Psoas muscle (tissue), 8 donors: ENCODE measurements around the gene SIGMAR1. TPM values are rescaled to one million over a fixed set of nuclear protein-coding genes. Genes with fewer than 3 reads are reported as not detected.

Experiments
- ATAC-seq, 4 donors: fragments of 200-7000 bp; cut with Tn5 transposase; one replicate each; pipeline ENCODE4 v1.9.1; 2020; ENCODE audit warnings: moderate library complexity in 3 of 4, mild to moderate bottlenecking in 2 of 4
- DNase-seq, 2 donors: peaks; one replicate each; pipeline ENCODE4 v3.0.0-alpha.2; 2020
- H3K27ac ChIP-seq: fragments of 200-600 bp; one replicate; pipeline ENCODE4 v1.8.0; 2022
- H3K27me3 ChIP-seq, 3 donors: fragments of 200-600 bp in 1 of 3; one replicate each; pipeline versions ENCODE4 v1.6.1 to v1.8.0; 2013 to 2022; ENCODE audit warnings: low read length in 2 of 3, mild to moderate bottlenecking in 2 of 3, moderate library complexity in 1 of 3; ENCODE audit not compliant: insufficient read depth in 3 of 3
- H3K36me3 ChIP-seq, 2 donors: fragments of 200-600 bp in 1 of 2; one replicate each; pipeline versions ENCODE4 v1.6.1 to v1.8.0; 2013 to 2022; ENCODE audit warnings: low read depth in 1 of 2, mild to moderate bottlenecking in 1 of 2, moderate library complexity in 1 of 2; ENCODE audit not compliant: insufficient read depth in 1 of 2
- H3K4me1 ChIP-seq: fragments of 200-600 bp; one replicate; pipeline ENCODE4 v1.8.0; 2022
- H3K4me3 ChIP-seq: fragments of 200-600 bp; one replicate; pipeline ENCODE4 v1.8.0; 2022; ENCODE audit warnings: mild to moderate bottlenecking
- H3K9me3 ChIP-seq: fragments of 200-600 bp; one replicate; pipeline ENCODE4 v1.8.0; 2022
- WGBS, 3 donors: extraction: QIAGEN DNeasy Blood & Tissue Kit; methylation state at CpG; one replicate each; pipeline versions ENCODE4 v1.1.6 to v1.1.7; 2013; 5-methylcytosine and 5-hydroxymethylcytosine counted together
- intact Hi-C, 2 donors: fragments of 100-400 bp; cut with DNase I; formaldehyde crosslinking; loops; one replicate each; pipeline versions ENCODE4 v1.11.0 to v1.14.2; 2022
- polyA plus RNA-seq, 3 donors: library from polyadenylated mRNA; stranded (reverse); fragments of 200-250 nt; gene quantifications; one replicate each; pipeline ENCODE4 v1.2.3, GENCODE V29; 2013
- total RNA-seq, 4 donors: library from RNA; stranded (reverse); fragmentation: NEBNext Ultra II Directional in 2 of 4; extraction: Animal tissue kit (Norgen Biotek cat#: 25700) in 2 of 4; gene quantifications; one replicate each; pipeline versions ENCODE4 v1.2.1 to v1.2.4, GENCODE V29; 2021 to 2023
- TF ChIP-seq, protein P1 (sequence below): fragments of 200-600 bp; IDR thresholded peaks from one replicate; pipeline ENCODE4 v1.8.0; 2022; ENCODE audit warnings: antibody characterized with exemption
- donor health status: healthy with polysubstance abuse.
- donor health status: DM: no; HTN: no; CAD: no; lungs with moderate emphysema.
- donor health status: Bipolar disorder and iron deficiency.
- donor health status: healthy.
- donor health status: DM: yes; HTN: yes; CAD: no.
- donor health status: DM: no; HTN: no; CAD: no.
- donor health status: DM: no; HTN: no; CAD: no.
- donor health status: DM: yes; HTN: yes; CAD: no.

Gene SIGMAR1
- total and polyA plus RNA-seq, 7 donors: 13.0 to 50.1 (median 14.1) TPM

DNA sequence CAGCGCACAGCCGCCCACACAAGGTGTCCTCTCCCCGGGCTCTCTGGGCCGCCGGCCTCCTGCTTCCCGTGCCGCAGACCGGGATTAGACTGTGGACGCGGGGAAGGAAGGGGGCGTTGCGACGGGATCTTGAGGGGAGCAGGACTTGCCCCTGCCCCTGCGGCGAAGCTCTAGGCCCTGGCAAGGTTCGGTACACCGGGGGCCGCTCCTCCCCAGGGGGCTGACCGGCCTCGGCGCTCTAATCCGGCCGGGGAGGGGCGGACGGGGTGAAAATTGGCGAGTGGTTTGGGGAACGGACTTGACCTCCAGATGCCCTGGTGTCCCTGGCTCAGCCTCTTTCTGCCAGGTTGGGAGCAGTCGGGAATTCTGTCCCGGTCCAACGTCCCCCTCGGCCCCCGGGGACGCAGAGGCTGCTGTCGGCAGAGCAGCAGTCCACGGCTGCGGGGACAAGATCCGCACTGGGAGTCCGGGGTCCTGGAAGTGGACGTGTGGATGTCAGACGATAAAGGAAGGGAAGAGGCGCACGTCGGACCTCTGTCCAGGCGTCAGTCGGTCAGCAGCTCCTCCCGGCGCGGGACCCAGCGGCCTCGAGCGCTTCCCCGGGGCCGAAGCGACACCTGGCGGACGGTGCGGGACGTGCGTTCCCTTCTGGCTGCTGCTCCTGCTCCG, 46.2 kb downstream of the SIGMAR1 start:
- peak overlapping the region; percentile 76 for H3K27ac ChIP-seq
- H3K9me3 ChIP-seq: no peaks in the 10 kb centered on the region
- TF ChIP-seq, protein P1, sequence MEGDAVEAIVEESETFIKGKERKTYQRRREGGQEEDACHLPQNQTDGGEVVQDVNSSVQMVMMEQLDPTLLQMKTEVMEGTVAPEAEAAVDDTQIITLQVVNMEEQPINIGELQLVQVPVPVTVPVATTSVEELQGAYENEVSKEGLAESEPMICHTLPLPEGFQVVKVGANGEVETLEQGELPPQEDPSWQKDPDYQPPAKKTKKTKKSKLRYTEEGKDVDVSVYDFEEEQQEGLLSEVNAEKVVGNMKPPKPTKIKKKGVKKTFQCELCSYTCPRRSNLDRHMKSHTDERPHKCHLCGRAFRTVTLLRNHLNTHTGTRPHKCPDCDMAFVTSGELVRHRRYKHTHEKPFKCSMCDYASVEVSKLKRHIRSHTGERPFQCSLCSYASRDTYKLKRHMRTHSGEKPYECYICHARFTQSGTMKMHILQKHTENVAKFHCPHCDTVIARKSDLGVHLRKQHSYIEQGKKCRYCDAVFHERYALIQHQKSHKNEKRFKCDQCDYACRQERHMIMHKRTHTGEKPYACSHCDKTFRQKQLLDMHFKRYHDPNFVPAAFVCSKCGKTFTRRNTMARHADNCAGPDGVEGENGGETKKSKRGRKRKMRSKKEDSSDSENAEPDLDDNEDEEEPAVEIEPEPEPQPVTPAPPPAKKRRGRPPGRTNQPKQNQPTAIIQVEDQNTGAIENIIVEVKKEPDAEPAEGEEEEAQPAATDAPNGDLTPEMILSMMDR: peak; percentile 93
- ATAC-seq: peak; percentile 76 to 82 (median 81)
- peaks cover 57% of the 10 kb centered on the region for H3K4me1 ChIP-seq
- 17 to 28% (median 27%) methylated on average over 49 to 60 of the region's 60 CpGs for WGBS, 3 donors
- H3K4me3 ChIP-seq: peak overlapping the region; percentile 80
- intact Hi-C loops: loop anchor here (1.0 to 5.0 kb wide), 3 partner anchors 43 to 259 kb away; no protein-coding TSS in a partner anchor
- no peaks in the 10 kb centered on the region for H3K27me3 ChIP-seq
- no peaks in the 10 kb centered on the region for H3K36me3 ChIP-seq
- DNase-seq: peak; percentile 91 to 94

DNA sequence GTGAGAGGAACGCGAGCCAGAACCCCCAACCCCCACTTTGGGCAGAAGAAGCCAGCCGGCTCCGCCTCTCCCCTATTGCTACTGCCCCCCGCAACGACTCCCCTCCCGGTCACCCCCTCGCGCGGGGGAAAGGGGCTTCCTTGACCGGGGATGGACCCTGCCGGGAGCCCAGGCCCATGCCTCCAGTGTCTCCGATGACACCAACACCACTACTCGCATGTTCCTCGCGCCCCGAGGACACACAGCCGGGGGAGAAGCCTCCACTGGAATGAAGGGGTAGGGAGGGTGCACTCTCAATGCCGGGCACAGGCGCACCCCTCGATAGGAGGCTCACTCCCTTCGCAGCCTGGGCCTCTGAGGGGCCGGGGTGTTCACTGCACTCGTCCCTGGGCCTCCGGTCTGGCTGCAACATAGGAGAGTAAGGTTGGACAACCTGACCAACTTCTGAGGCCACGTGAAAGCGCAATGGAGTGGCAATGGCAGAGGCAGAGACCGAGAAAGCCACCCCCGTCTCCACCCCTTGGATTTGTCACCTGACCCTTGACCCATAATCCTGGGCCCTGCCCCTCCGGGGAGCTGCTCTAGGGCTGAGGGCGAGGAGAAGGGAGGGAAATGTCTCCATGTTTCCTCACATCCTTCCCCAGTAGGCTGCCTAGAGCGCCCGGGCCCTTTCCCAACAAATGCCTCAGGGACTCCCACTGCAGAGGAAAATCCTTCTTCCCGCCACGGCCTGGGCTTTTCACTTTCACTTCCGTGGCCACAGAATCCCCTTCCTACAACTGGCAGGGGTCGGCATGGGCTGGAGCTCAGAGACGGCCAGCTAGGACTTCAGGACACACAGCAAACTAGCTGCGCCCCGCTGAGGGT, 47.0 kb downstream of the SIGMAR1 start:
- Histone ChIP-seq H3K4me3 (peak overlapping the region; percentile 80), H3K27ac (peak overlapping the region; percentile 76), H3K27me3 (no peaks in the 10 kb centered on the region), H3K36me3 (no peaks in the 10 kb centered on the region), H3K4me1 (peaks cover 56% of the 10 kb centered on the region), H3K9me3 (no peaks in the 10 kb centered on the region)
- TF ChIP-seq, protein P1: no peak
- DNase-seq (peak; percentile 52 to 81), ATAC-seq (peak in 3 of 4 donors; percentile 5 to 18 (median 6))
- WGBS, 3 donors: 41 to 54% (median 44%) methylated on average over 38 to 40 of the region's 40 CpGs
- intact Hi-C loops: loop anchor here (1.0 to 5.0 kb wide), 3 partner anchors 42 to 258 kb away; no protein-coding TSS in a partner anchor

DNA sequence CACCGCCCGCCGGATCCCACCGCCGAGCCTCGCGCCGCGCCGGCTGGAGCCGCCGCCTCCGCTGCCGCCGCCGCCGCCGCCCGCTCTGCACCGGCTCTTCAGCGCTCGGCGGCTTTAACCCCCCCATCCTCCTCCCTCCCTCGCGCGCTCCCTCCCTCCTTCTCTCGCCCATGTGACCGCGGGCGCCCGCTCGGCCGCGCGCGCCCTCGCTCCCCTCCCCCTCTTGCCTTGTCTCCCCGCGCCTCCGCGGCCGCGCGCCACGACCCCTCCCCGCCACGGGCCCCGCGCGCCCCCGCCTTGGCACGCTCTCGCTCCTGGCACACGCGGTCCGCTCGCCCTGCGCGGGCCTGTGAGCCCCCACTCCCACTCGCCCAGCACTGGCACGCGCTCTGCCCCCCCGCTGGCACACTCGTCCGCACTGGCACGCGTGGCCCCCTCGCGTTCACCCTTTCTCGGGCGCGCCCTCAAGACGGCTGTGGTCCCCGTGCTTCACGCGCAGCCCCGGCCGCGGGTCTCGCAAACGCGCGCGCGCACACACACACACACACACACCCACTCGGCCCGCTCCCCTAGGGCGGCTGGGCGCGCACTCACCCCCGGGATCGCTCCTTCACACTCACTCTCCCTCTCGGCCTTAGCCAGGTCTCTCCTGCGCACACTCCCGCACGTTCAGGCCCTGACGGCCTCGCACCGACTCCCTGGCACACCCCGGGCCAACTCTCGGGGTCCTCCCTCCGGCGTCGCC, 47.8 kb downstream of the SIGMAR1 start, which contains the start of gene CNTFR:
Gene CNTFR, minus strand, starts transcription at position 89 of the 745 bp plus-strand sequence. CDS start 20,743 bp downstream, outside the sequence.
- no peaks in the 10 kb centered on the region for H3K9me3 ChIP-seq
- H3K4me1 ChIP-seq: peaks cover 59% of the 10 kb centered on the region
- TF ChIP-seq, protein P1: no peak
- no peaks in the 10 kb centered on the region for H3K36me3 ChIP-seq
- intact Hi-C loops: loop anchor here in 1 of 2 donors (2.0 to 5.0 kb wide), 2 partner anchors 43 to 258 kb away; no protein-coding TSS in a partner anchor
- WGBS, 3 donors: 1 to 6% (median 1%) methylated on average over 37 to 104 of the region's 104 CpGs
- DNase-seq: peak; percentile 71 to 88
- peak within 1 kb of the TSS; percentile 76 for H3K27ac ChIP-seq
- peak within 1 kb of the TSS; percentile 80 for H3K4me3 ChIP-seq
- ATAC-seq: peak; percentile 28 to 61 (median 50)
- no peaks in the 10 kb centered on the region for H3K27me3 ChIP-seq
